HG03439 (cell line): ENCODE data around the gene DLK1.

Experiments used
- ATAC-seq: cut with Tn5 transposase; IDR thresholded peaks from one replicate; pipeline ENCODE4 v1.9.1; 2021; ENCODE audit warnings: mild to moderate bottlenecking, moderate library complexity; ENCODE audit not compliant: unreplicated experiment

Gene DLK1

GRCh38 chr14:100750762-100751699 is 24.3 kb downstream of the DLK1 start:
- no peak for ATAC-seq

- ATAC-seq = no peak
These were observed 27.3 kb downstream of the DLK1 start for GRCh38 chr14:100754020-100754419.

- no peak for ATAC-seq
These were observed 29.0 kb downstream of the DLK1 start for GRCh38 chr14:100755649-100756048.

GRCh38 chr14:100761481-100761880 is 34.8 kb downstream of the DLK1 start:
- ATAC-seq = no peak

GRCh38 chr14:100762089-100762515 is 35.4 kb downstream of the DLK1 start:
- no peak for ATAC-seq

GRCh38 chr14:100762901-100763300 is 36.2 kb downstream of the DLK1 start:
- ATAC-seq = no peak

- no peak for ATAC-seq
These were observed 37.9 kb downstream of the DLK1 start for GRCh38 chr14:100764471-100765115.

GRCh38 chr14:100765296-100765695 is 38.6 kb downstream of the DLK1 start:
- ATAC-seq = no peak

- ATAC-seq = no peak
These were observed 39.3 kb downstream of the DLK1 start for GRCh38 chr14:100765991-100766390.

GRCh38 chr14:100767003-100767787 is 40.5 kb downstream of the DLK1 start:
- ATAC-seq = no peak

GRCh38 chr14:100767788-100768536 is 41.3 kb downstream of the DLK1 start:
- no peak for ATAC-seq

- no peak for ATAC-seq
These were observed 42.6 kb downstream of the DLK1 start for GRCh38 chr14:100769035-100769939.

- ATAC-seq = no peak
These were observed 43.4 kb downstream of the DLK1 start for GRCh38 chr14:100770046-100770445.

GRCh38 chr14:100770605-100771120 is 44.0 kb downstream of the DLK1 start:
- ATAC-seq = no peak

GRCh38 chr14:100771121-100771800 is 44.6 kb downstream of the DLK1 start:
- no peak for ATAC-seq

- no peak for ATAC-seq
These were observed 46.0 kb downstream of the DLK1 start for GRCh38 chr14:100772607-100773165.

GRCh38 chr14:100773331-100774163 is 46.9 kb downstream of the DLK1 start:
- ATAC-seq = no peak

GRCh38 chr14:100774164-100774537 is 47.5 kb downstream of the DLK1 start:
- ATAC-seq = no peak
